B cell (primary cell): ENCODE data around the gene WNT6. TPM values are rescaled to one million over a fixed set of nuclear protein-coding genes. Genes with fewer than 3 reads are reported as not detected.

Source experiments
- ATAC-seq: fragments of 200-7000 bp; cut with Tn5 transposase; one replicate; pipeline ENCODE4 v1.10.0; 2021; ENCODE audit warnings: low read depth, mild to moderate bottlenecking, moderate number of reproducible peaks, moderate library complexity
- CTCF ChIA-PET: fragments of 350-600 bp; sonication (Branson Sonifier 250); formaldehyde crosslinking; loops from one replicate; lab custom pipeline; 2021; ENCODE audit warnings: antibody characterized with exemption, inconsistent platforms; lab: Charles Lee
- POLR2A ChIA-PET: fragments of 350-600 bp; sonication (Branson Sonifier 250); formaldehyde crosslinking; loops from one replicate; lab custom pipeline; 2021; ENCODE audit warnings: antibody characterized with exemption; lab: Charles Lee
- DNase-seq: peaks from one replicate; pipeline ENCODE4 v3.0.0; 2013
- H2AFZ ChIP-seq: 2 replicates; pipeline ENCODE4 v1.6.1; 2012; ENCODE audit warnings: mild to moderate bottlenecking, low read depth, low read length; ENCODE audit not compliant: insufficient read depth, poor library complexity, severe bottlenecking
- H3K27ac ChIP-seq, 2 donors: 1 replicate in 1 of 2; 2 replicates in 1 of 2; pipeline ENCODE4 v1.5.1; 2012 to 2013; ENCODE audit warnings: low read length in 2 of 2, mild to moderate bottlenecking in 2 of 2, moderate library complexity in 1 of 2
- H3K27me3 ChIP-seq, 4 experiments: fragments of 200-600 bp in 1 of 4; sonication (generic) in 1 of 4; replicated peaks in 1 of 4; 1 replicate in 2 of 4; 2 replicates in 2 of 4; pipeline versions ENCODE4 v1.6.1 to v1.7.0; 2013 to 2016; ENCODE audit warnings: low read length in 3 of 4, mild to moderate bottlenecking in 2 of 4, mixed read lengths in 1 of 4, moderate library complexity in 1 of 4; ENCODE audit not compliant: insufficient read depth in 4 of 4, control insufficient read depth in 3 of 4; ENCODE audit errors: control extremely low read depth in 1 of 4
- H3K36me3 ChIP-seq, 2 experiments: replicated peaks in 1 of 2; 1 replicate in 1 of 2; 2 replicates in 1 of 2; pipeline versions ENCODE4 v1.6.1 to v1.7.1; 2013; ENCODE audit warnings: low read length in 1 of 2; ENCODE audit not compliant: insufficient read depth in 2 of 2, control insufficient read depth in 1 of 2; ENCODE audit errors: control extremely low read depth in 1 of 2, extremely low read depth in 1 of 2
- H3K4me1 ChIP-seq, 2 donors: fragments of 200-600 bp in 1 of 2; sonication (generic) in 1 of 2; 1 replicate in 1 of 2; 2 replicates in 1 of 2; pipeline versions ENCODE4 v1.5.1 to v1.6.1; 2013 to 2017; ENCODE audit warnings: low read length in 2 of 2; ENCODE audit not compliant: control insufficient read depth in 2 of 2, insufficient read depth in 2 of 2
- H3K4me2 ChIP-seq: replicated peaks from 2 replicates; pipeline ENCODE3; 2012; ENCODE audit warnings: mild to moderate bottlenecking, low read depth, low read length; ENCODE audit not compliant: poor library complexity, severe bottlenecking
- H3K4me3 ChIP-seq, 5 experiments: fragments of 200-600 bp in 1 of 5; sonication (generic) in 1 of 5; 1 replicate in 3 of 5; 2 replicates in 2 of 5; pipeline versions ENCODE4 v1.5.1 to v1.7.0; 2011 to 2016; ENCODE audit warnings: low read length in 4 of 5, mild to moderate bottlenecking in 4 of 5, low read depth in 2 of 5, control low read depth in 1 of 5, moderate library complexity in 1 of 5; ENCODE audit not compliant: insufficient read depth in 1 of 5; ENCODE audit errors: control extremely low read depth in 1 of 5, extremely low read depth in 1 of 5
- H3K79me2 ChIP-seq: fragments of 200-600 bp; sonication (generic); one replicate; pipeline ENCODE4 v1.6.0; 2016; ENCODE audit warnings: low read length; ENCODE audit not compliant: control insufficient read depth, insufficient read depth
- H3K9ac ChIP-seq: fragments of 200-600 bp; sonication (generic); 2 replicates; pipeline ENCODE4 v1.6.1; 2017; ENCODE audit warnings: mild to moderate bottlenecking, low read length, moderate library complexity
- H3K9me3 ChIP-seq, 3 donors: one replicate each; pipeline versions ENCODE4 v1.6.1 to v1.7.1; 2013; ENCODE audit warnings: low read length in 2 of 3; ENCODE audit not compliant: control insufficient read depth in 2 of 3, insufficient read depth in 1 of 3; ENCODE audit errors: control extremely low read depth in 1 of 3
- H4K20me1 ChIP-seq: 2 replicates; pipeline ENCODE4 v1.6.0; 2012; ENCODE audit warnings: mild to moderate bottlenecking, low read length; ENCODE audit not compliant: insufficient read depth, control insufficient read depth, poor library complexity, severe bottlenecking
- H3K27ac Mint-ChIP-seq: one replicate; pipeline ENCODE4 v1.8.0; 2021; ENCODE audit warnings: mixed read lengths
- H3K27me3 Mint-ChIP-seq: one replicate; pipeline ENCODE4 v1.8.0; 2021; ENCODE audit warnings: mixed read lengths
- H3K4me1 Mint-ChIP-seq: one replicate; pipeline ENCODE4 v1.8.0; 2021; ENCODE audit warnings: mixed read lengths
- H3K4me3 Mint-ChIP-seq: one replicate; pipeline ENCODE4 v1.8.0; 2021; ENCODE audit warnings: mixed read lengths
- H3K9me3 Mint-ChIP-seq: one replicate; pipeline ENCODE4 v1.8.0; 2022; ENCODE audit warnings: mixed read lengths; ENCODE audit not compliant: insufficient read depth
- CTCF ChIP-seq: fragments of 200-600 bp; IDR thresholded peaks from one replicate; pipeline ENCODE4 v1.8.0; 2022; ENCODE audit warnings: antibody characterized with exemption, mild to moderate bottlenecking
- EZH2 ChIP-seq: IDR thresholded peaks from 2 replicates; pipeline ENCODE4 v1.6.1; 2012; ENCODE audit warnings: borderline replicate concordance, low read depth, mild to moderate bottlenecking, moderate library complexity, low read length; ENCODE audit not compliant: insufficient read depth, poor library complexity, severe bottlenecking
- WGBS: methylation state at CpG from one replicate; pipeline ENCODE4 v1.1.5; 2013; ENCODE audit warnings: missing lambda C conversion rate; ENCODE audit not compliant: insufficient coverage; 5-methylcytosine and 5-hydroxymethylcytosine counted together
- intact Hi-C: fragments of 100-400 bp; cut with micrococcal nuclease; formaldehyde crosslinking; loops from one replicate; pipeline ENCODE4 v1.10.0; 2022
- polyA plus RNA-seq: library from polyadenylated mRNA; depleted of rRNA; stranded (reverse); fragments of >200 nt; gene quantifications from 2 replicates; pipeline ENCODE4 v1.2.3, GENCODE V29; 2012
- total RNA-seq, 2 donors: library from RNA; stranded (reverse); fragments of 120-200 nt in 1 of 2; gene quantifications; 1 replicate in 1 of 2; 2 replicates in 1 of 2; pipeline versions ENCODE4 v1.2.3 to v1.2.4, GENCODE V29; 2013 to 2022

Gene WNT6
- total and polyA plus RNA-seq, 2 donors (not counting 1 experiment from before 2014, with no cell fraction given) = 0.84 to 2.0 TPM

- H3K27ac Mint-ChIP-seq = peak overlapping the region; percentile 95
- Histone ChIP-seq H3K27ac (peak overlapping the region; percentile 96), H2AFZ (no peak overlapping the region), H3K4me1 (peaks cover 62 to 70% of the 10 kb centered on the region in 2 donors), H3K4me3 (peak overlapping the region in 4 of 5 experiments; percentile 49 to 60 (median 52)), H4K20me1 (no peaks in the 10 kb centered on the region), H3K4me2 (peak overlapping the region; percentile 90), H3K9ac (peak overlapping the region; percentile 69), H3K9me3 (peaks cover 0 to 3% (median 0%) of the 10 kb centered on the region in 3 donors), H3K27me3 (peaks cover 0 to 7% (median under 1%) of the 10 kb centered on the region in 4 experiments), H3K79me2 (peaks cover 3% of the 10 kb centered on the region), H3K36me3 (peaks cover 0 to 6% of the 10 kb centered on the region in 2 experiments)
- ChIA-PET POLR2A (interaction anchor here (0.6 to 9.4 kb wide), 2 partner anchors 13 to 355 kb away, joined by 3 to 490 read pairs; partner anchors contain the start of gene WNT10A), CTCF (interaction anchor here (21.8 kb wide), 1 partner anchor 15 kb away, joined by 1627 read pairs; the partner anchor contains the start of gene WNT10A)
- peaks cover 2% of the 10 kb centered on the region for H3K27me3 Mint-ChIP-seq
- DNase-seq (peak; percentile 37), ATAC-seq (no peak)
- intact Hi-C loops = no loop called here
- H3K4me1 Mint-ChIP-seq = peaks cover 69% of the 10 kb centered on the region
- no peak for TF ChIP-seq EZH2
- no peak for TF ChIP-seq CTCF
- H3K4me3 Mint-ChIP-seq = peak overlapping the region; percentile 88
- H3K9me3 Mint-ChIP-seq = no peaks in the 10 kb centered on the region
- WGBS = 11% methylated on average over 1 of the region's 10 CpGs
Measured at GRCh38 chr2:218893349-218894150, 33.9 kb downstream of the WNT6 start.
